Ishikawa (cell line): Measurements from ENCODE around the gene NANP.

Source experiments
- CEBPB ChIP-seq: IDR thresholded peaks from 2 replicates; pipeline ENCODE4 v1.6.1; 2012
- CREB1 ChIP-seq: IDR thresholded peaks from 2 replicates; pipeline ENCODE4 v1.6.1; 2012; ENCODE audit warnings: low read depth
- EGR1 ChIP-seq: IDR thresholded peaks from 2 replicates; pipeline ENCODE4 v1.6.1; 2012
- EP300 ChIP-seq: IDR thresholded peaks from 2 replicates; pipeline ENCODE4 v1.6.1; 2012; ENCODE audit warnings: borderline replicate concordance
- FOXM1 ChIP-seq: IDR thresholded peaks from 2 replicates; pipeline ENCODE4 v1.6.1; 2012; ENCODE audit warnings: low read depth, borderline replicate concordance
- NFIC ChIP-seq: IDR thresholded peaks from 2 replicates; pipeline ENCODE4 v1.6.1; 2012
- RAD21 ChIP-seq: IDR thresholded peaks from 2 replicates; pipeline ENCODE4 v1.6.1; 2012; ENCODE audit warnings: low read depth
- TAF1 ChIP-seq: IDR thresholded peaks from 2 replicates; pipeline ENCODE4 v1.6.1; 2012; ENCODE audit warnings: low read depth, mild to moderate bottlenecking
- TCF12 ChIP-seq: IDR thresholded peaks from 2 replicates; pipeline ENCODE4 v1.6.1; 2012; ENCODE audit warnings: low read depth
- TEAD4 ChIP-seq: IDR thresholded peaks from 2 replicates; pipeline ENCODE4 v1.6.1; 2012
- YY1 ChIP-seq: IDR thresholded peaks from 2 replicates; pipeline ENCODE4 v1.6.1; 2012; ENCODE audit warnings: low read depth
- ZBTB7A ChIP-seq: IDR thresholded peaks from 2 replicates; pipeline ENCODE4 v1.6.1; 2012; ENCODE audit warnings: low read depth
- TF ChIP-seq, protein P1 (sequence below): IDR thresholded peaks from 2 replicates; pipeline ENCODE4 v1.6.1; 2012
- TF ChIP-seq, protein P2 (sequence below): IDR thresholded peaks from 2 replicates; pipeline ENCODE4 v1.6.1; 2012; ENCODE audit warnings: low read depth, mild to moderate bottlenecking
- TF ChIP-seq, protein P3 (sequence below): IDR thresholded peaks from 2 replicates; pipeline ENCODE4 v1.6.1; 2012

The NANP gene

DNA sequence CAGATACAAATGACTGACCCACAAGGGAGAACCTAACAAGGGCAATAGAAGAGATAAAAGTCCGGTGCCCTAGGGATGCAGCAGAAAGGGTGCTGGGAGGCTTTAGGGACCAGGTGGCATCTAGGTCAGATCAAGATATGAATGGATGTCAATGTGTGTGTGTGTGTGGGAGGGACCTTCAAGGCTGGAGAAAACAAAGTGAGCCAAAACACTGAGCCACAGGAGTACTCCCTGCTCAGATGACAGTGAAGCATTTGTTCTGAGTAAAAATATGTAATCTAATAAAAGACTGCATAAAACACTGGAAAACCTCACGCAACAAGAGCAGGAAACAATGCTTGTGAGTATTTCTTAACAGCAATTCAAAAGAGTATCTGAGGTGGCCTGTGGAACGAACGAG is 44.6 kb upstream of the NANP start:
- TF ChIP-seq CREB1 (no peak), ZBTB7A (no peak), TCF12 (no peak), EP300 (no peak), CEBPB (no peak), EGR1 (no peak), TAF1 (no peak), FOXM1 (no peak), RAD21 (no peak), NFIC (no peak), YY1 (no peak)
- TF ChIP-seq, protein P1, sequence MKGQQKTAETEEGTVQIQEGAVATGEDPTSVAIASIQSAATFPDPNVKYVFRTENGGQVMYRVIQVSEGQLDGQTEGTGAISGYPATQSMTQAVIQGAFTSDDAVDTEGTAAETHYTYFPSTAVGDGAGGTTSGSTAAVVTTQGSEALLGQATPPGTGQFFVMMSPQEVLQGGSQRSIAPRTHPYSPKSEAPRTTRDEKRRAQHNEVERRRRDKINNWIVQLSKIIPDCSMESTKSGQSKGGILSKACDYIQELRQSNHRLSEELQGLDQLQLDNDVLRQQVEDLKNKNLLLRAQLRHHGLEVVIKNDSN, result no peak
- TF ChIP-seq, protein P2, sequence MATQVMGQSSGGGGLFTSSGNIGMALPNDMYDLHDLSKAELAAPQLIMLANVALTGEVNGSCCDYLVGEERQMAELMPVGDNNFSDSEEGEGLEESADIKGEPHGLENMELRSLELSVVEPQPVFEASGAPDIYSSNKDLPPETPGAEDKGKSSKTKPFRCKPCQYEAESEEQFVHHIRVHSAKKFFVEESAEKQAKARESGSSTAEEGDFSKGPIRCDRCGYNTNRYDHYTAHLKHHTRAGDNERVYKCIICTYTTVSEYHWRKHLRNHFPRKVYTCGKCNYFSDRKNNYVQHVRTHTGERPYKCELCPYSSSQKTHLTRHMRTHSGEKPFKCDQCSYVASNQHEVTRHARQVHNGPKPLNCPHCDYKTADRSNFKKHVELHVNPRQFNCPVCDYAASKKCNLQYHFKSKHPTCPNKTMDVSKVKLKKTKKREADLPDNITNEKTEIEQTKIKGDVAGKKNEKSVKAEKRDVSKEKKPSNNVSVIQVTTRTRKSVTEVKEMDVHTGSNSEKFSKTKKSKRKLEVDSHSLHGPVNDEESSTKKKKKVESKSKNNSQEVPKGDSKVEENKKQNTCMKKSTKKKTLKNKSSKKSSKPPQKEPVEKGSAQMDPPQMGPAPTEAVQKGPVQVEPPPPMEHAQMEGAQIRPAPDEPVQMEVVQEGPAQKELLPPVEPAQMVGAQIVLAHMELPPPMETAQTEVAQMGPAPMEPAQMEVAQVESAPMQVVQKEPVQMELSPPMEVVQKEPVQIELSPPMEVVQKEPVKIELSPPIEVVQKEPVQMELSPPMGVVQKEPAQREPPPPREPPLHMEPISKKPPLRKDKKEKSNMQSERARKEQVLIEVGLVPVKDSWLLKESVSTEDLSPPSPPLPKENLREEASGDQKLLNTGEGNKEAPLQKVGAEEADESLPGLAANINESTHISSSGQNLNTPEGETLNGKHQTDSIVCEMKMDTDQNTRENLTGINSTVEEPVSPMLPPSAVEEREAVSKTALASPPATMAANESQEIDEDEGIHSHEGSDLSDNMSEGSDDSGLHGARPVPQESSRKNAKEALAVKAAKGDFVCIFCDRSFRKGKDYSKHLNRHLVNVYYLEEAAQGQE, result no peak

DNA sequence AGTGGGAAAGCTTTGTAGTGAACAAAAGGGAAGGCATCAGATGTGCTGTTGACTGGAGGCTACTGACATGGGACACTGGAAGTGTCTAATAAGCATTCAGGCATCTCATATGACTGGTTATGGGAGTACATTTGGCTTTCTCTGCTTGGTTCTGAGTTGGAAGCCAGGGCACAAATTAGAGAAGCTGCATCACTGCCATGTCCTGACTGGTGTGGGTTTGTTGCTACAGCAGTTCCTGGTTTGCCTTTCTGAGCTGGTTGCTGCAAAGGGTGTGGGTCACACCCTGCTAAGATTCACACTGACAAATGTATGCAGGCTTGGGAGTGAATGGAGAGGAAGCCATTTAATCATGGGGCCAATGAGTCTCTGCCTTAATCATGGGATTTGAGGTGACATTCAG is 36.2 kb upstream of the NANP start:
- TF ChIP-seq, protein P1, result no peak
- TF ChIP-seq YY1 (no peak), FOXM1 (no peak), EP300 (no peak), NFIC (no peak), TEAD4 (no peak), TCF12 (no peak), CREB1 (no peak), TAF1 (no peak)
- TF ChIP-seq, protein P2, result no peak

DNA sequence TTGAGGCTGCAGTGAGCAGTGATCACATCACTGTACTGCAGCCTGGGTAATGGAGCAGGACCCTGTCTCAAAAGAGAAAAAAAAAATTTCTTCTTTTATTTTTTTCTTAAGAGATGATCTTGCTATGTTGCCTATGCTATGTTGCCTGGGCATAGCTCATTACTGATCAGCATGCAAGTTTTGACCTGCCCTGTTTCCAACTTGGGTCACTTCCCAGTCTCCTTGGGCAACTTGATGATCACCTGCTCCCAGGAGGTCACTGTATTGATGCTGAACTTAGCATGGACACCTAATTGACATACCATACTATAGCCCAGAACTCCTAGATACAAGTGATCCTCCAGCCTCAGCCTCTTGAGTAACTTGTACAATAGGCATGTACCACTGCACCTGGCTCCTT is 30.7 kb upstream of the NANP start:
- TF ChIP-seq EGR1, result no peak
- TF ChIP-seq, protein P3, sequence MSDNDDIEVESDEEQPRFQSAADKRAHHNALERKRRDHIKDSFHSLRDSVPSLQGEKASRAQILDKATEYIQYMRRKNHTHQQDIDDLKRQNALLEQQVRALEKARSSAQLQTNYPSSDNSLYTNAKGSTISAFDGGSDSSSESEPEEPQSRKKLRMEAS, result no peak
- TF ChIP-seq EP300, result no peak
- no peak for TF ChIP-seq YY1
- no peak for TF ChIP-seq CREB1
- TF ChIP-seq TEAD4, result no peak

DNA sequence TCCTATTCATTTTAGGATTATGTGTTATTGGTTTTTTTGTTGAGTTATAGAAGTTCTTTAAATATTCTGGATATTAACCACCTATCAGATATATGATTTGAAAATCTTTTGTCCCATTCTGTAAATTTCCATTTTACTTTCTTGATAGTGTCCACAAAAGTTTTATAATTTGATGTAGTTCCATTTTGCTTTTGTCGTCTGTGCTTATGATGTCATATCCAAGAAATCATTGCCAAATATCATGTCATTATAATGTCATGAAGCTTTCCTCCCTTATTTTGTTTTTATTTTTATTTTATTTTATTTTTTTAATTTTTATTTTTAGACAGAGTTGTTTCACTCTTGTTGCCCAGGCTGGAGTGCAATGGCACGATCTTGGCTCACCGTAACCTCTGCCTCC is 21.0 kb upstream of the NANP start:
- no peak for TF ChIP-seq TEAD4
- TF ChIP-seq TCF12, result no peak
- no peak for TF ChIP-seq ZBTB7A
- no peak for TF ChIP-seq CEBPB
- TF ChIP-seq, protein P3, result no peak
- no peak for TF ChIP-seq RAD21
- TF ChIP-seq, protein P2, result no peak
- no peak for TF ChIP-seq FOXM1
- TF ChIP-seq TAF1, result no peak
- TF ChIP-seq, protein P1, result no peak
- TF ChIP-seq EGR1, result no peak
- no peak for TF ChIP-seq NFIC
- no peak for TF ChIP-seq CREB1

DNA sequence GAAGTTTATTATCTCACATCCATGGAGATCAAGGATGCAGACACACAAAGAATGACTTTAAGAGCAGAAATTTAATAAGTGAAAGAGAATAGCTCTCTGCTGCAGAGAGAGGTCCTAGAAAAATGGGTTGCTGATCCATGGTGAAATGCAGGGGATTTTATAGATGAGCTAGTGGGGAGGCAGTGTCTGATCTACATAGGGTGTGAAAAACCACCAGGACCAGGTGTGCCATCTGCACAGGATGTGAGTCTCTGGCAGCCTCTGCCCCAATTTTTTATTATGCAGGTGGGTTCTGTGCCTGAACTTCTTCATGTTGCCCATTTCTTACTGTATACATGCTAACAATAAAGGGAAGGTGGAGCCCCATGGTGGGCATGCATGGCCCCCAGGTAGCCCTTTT is 19.9 kb upstream of the NANP start:
- TF ChIP-seq EGR1 (no peak), NFIC (no peak), TCF12 (no peak), EP300 (no peak)
- TF ChIP-seq, protein P2, result no peak
